Measurements from ENCODE around the gene OR6N2. TPM values are rescaled to one million over a fixed set of nuclear protein-coding genes. Genes with fewer than 3 reads are reported as not detected.

Gene OR6N2
- total RNA-seq, 1 donor from 2014 or later: not detected

DNA sequence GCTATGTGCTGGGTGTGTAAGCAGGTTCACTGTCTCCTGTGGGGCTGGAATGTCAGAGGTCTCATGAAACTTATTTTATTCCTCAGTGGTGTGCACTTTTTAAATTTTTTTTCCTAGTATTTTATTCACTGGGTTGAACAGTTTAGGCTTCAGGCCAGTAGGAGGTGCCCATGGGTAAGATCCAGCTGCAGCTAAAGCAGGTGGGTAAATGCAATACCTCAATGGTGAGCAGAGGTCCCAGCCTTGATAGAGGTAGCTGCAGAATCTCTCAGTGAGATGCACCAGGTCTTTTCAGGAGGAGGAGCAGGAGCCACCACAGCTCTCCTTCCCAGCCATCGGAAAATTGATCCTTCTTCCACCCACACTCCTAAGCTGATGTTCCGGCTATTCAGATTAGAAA, 12.6 kb upstream of the OR6N2 start:
- DNase-seq: no peak
- Mint-ChIP-seq H3K36me3 (ENCODE audit: unreplicated experiment) (no peaks in the 10 kb centered on the region), H3K4me3 (ENCODE audit: unreplicated experiment) (no peak overlapping the region), H3K27ac (ENCODE audit: unreplicated experiment) (no peak overlapping the region), H3K9me3 (ENCODE audit: unreplicated experiment) (peaks cover 3% of the 10 kb centered on the region), H3K27me3 (ENCODE audit: unreplicated experiment) (peaks cover 2% of the 10 kb centered on the region), H3K4me1 (ENCODE audit: low read depth, unreplicated experiment) (no peaks in the 10 kb centered on the region)
- TF ChIP-seq, protein P1, sequence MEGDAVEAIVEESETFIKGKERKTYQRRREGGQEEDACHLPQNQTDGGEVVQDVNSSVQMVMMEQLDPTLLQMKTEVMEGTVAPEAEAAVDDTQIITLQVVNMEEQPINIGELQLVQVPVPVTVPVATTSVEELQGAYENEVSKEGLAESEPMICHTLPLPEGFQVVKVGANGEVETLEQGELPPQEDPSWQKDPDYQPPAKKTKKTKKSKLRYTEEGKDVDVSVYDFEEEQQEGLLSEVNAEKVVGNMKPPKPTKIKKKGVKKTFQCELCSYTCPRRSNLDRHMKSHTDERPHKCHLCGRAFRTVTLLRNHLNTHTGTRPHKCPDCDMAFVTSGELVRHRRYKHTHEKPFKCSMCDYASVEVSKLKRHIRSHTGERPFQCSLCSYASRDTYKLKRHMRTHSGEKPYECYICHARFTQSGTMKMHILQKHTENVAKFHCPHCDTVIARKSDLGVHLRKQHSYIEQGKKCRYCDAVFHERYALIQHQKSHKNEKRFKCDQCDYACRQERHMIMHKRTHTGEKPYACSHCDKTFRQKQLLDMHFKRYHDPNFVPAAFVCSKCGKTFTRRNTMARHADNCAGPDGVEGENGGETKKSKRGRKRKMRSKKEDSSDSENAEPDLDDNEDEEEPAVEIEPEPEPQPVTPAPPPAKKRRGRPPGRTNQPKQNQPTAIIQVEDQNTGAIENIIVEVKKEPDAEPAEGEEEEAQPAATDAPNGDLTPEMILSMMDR (IDR thresholded peaks at IDR 0.05; ENCODE audit: partially characterized antibody, unreplicated experiment): no peak

DNA sequence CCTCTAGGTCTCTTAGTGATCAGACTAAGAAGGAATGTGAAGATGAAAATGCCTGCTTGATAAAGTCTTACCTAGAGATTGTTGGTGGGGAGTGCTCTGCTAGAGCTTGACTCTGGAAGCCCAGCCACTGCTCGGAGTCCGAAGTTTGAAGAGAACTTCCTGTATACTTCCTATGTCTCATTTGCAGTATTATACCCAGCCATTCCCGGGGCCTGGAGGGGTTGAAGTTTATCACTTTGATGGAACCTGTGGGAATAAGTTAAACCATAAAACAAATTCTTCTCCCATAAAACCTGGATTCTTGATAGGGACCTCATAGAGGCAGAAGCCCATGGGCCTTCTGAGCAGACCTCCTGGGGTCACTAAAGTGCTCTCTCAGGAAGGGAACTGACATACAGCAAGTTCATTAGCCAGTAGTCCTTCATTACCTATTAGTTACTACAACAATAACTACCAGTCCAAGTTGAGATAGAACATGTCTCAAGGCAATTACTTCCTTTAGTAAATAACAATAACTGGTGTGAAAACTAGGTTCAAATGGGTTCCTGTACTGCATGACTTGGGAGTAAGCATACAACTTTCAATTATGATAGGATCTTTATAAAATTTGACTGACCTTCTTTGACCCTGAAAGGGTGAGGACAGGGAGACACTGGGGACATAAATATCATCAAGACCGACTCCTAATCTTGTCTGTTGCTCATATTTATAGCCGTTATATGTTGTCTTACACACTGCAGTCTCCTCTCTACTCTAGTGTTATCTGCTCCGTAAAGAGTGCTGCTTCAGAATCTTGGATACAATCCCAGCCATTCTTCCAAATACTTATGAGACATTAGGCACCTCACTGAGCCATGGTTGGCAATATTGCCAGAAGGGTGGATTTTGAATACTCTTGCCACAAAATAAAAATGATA, 8.8 kb downstream of the OR6N2 start, which contains the start of gene OR6N1:
Gene OR6N1 (minus strand): TSS at position 246 of the 917 bp plus-strand sequence. CDS start 5,513 bp downstream, outside the sequence.
- H3K27me3 Mint-ChIP-seq (ENCODE audit: unreplicated experiment): no peaks in the 10 kb centered on the region
- H3K4me1 Mint-ChIP-seq (ENCODE audit: low read depth, unreplicated experiment): no peaks in the 10 kb centered on the region
- no peaks in the 10 kb centered on the region for H3K36me3 Mint-ChIP-seq (ENCODE audit: unreplicated experiment)
- DNase-seq: no peak
- H3K9me3 Mint-ChIP-seq (ENCODE audit: unreplicated experiment): peaks cover 1% of the 10 kb centered on the region
- H3K27ac Mint-ChIP-seq (ENCODE audit: unreplicated experiment): no peak within 1 kb of the TSS
- TF ChIP-seq, protein P1 (IDR thresholded peaks at IDR 0.05; ENCODE audit: partially characterized antibody, unreplicated experiment): no peak
- H3K4me3 Mint-ChIP-seq (ENCODE audit: unreplicated experiment): no peak within 1 kb of the TSS

DNA sequence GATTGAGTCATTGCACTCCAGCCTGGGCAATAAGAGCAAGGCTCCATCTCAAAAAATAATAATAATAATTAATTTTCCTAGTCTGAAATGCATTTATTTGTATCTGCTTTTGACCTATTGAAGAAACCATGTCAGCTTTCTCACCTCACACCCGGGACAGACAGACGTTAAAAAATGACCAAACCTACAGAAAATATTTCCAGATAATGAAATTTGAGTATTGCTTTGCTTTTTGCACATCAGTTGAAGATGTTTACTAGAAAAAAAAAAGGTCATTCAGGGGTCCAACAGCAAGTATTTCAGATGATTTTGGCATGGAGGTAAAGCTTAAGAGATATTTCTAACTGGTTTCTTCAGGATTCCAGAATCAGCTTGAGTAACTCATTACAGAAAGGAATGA, 26.6 kb downstream of the OR6N2 start, which contains the start of gene OR6K6:
Gene OR6K6 (plus strand): TSS at position 301 of the 400 bp plus-strand sequence. CDS start 168 bp downstream, outside the sequence.
- Mint-ChIP-seq H3K27me3 (ENCODE audit: unreplicated experiment) (peaks cover 3% of the 10 kb centered on the region), H3K4me1 (ENCODE audit: low read depth, unreplicated experiment) (no peaks in the 10 kb centered on the region), H3K36me3 (ENCODE audit: unreplicated experiment) (no peaks in the 10 kb centered on the region), H3K9me3 (ENCODE audit: unreplicated experiment) (no peaks in the 10 kb centered on the region), H3K4me3 (ENCODE audit: unreplicated experiment) (no peak within 1 kb of the TSS), H3K27ac (ENCODE audit: unreplicated experiment) (no peak within 1 kb of the TSS)
- TF ChIP-seq, protein P1 (IDR thresholded peaks at IDR 0.05; ENCODE audit: partially characterized antibody, unreplicated experiment): no peak
- no peak for DNase-seq

DNA sequence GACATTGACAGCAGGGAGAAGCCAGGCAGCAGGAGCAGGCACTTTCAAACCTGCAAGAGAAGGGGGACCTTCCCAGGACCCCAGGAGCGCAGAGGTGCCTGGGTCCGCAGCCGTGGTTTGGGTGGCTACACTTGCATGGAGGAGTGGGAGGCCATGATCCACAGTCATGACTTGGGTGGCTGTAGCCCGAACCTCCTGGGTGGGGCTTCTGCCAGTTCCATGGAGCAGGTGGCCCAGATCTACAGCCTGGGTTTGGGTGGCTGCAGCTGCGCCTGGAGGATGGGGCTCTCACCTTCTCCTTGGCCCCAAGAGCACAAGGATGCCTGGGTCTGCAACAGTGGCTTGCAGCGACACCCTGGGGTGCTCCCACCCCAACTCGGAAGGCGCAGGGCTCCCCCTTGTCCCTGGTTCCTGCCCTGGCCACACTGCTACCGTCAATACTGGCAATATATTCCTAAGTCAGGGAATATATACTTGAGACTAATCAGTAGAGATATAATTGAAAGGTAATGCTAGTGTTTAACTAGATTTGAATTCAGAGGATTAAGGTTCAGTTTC, 28.8 kb downstream of the OR6N2 start:
- Mint-ChIP-seq H3K27ac (ENCODE audit: unreplicated experiment) (no peak overlapping the region), H3K4me3 (ENCODE audit: unreplicated experiment) (no peak overlapping the region), H3K36me3 (ENCODE audit: unreplicated experiment) (no peaks in the 10 kb centered on the region), H3K27me3 (ENCODE audit: unreplicated experiment) (peaks cover 3% of the 10 kb centered on the region), H3K4me1 (ENCODE audit: low read depth, unreplicated experiment) (no peaks in the 10 kb centered on the region), H3K9me3 (ENCODE audit: unreplicated experiment) (no peaks in the 10 kb centered on the region)
- TF ChIP-seq, protein P1 (IDR thresholded peaks at IDR 0.05; ENCODE audit: partially characterized antibody, unreplicated experiment): no peak
- no peak for DNase-seq

DNA sequence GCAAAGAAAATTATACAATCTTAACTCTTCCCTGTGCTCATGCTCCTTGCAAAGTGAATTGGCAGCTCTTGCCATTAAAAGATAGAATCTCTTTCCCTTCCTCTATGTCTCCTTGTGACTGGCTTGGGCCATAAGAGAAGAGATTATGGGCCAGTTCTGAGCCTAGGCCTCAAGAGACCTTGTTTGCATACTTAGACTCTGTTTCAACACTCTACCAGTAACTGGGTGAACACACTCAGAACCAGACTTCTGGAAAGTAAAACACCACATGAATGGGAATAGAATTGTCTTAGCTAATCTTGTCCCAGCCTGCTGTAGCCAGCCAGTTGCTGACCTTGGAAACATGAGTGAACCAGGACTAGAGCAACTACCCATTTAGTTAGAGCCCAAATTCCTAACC, 45.2 kb downstream of the OR6N2 start:
- Mint-ChIP-seq H3K36me3 (ENCODE audit: unreplicated experiment) (no peaks in the 10 kb centered on the region), H3K27me3 (ENCODE audit: unreplicated experiment) (peaks cover 4% of the 10 kb centered on the region), H3K4me3 (ENCODE audit: unreplicated experiment) (no peak overlapping the region), H3K4me1 (ENCODE audit: low read depth, unreplicated experiment) (no peaks in the 10 kb centered on the region), H3K27ac (ENCODE audit: unreplicated experiment) (no peak overlapping the region), H3K9me3 (ENCODE audit: unreplicated experiment) (no peaks in the 10 kb centered on the region)
- TF ChIP-seq, protein P1 (IDR thresholded peaks at IDR 0.05; ENCODE audit: partially characterized antibody, unreplicated experiment): no peak
- no peak for DNase-seq
